Raji (cell line): ENCODE results near the gene RNF217.

Experiments
- POLR2A ChIP-seq: IDR thresholded peaks from 2 replicates; pipeline ENCODE4 v1.6.1; 2011; ENCODE audit warnings: low read depth, low read length, control low read depth; ENCODE audit not compliant: insufficient read depth

The RNF217 gene

GRCh38 chr6:124995645-124996325, 33.5 kb downstream of the RNF217 start:
- no peak for TF ChIP-seq POLR2A

- no peak for TF ChIP-seq POLR2A
These were observed 34.2 kb downstream of the RNF217 start for GRCh38 chr6:124996411-124996810.

GRCh38 chr6:124997196-124997875, 35.1 kb downstream of the RNF217 start:
- no peak for TF ChIP-seq POLR2A

GRCh38 chr6:124999105-124999764, 37.0 kb downstream of the RNF217 start:
- no peak for TF ChIP-seq POLR2A

- no peak for TF ChIP-seq POLR2A
These were observed 39.6 kb downstream of the RNF217 start for GRCh38 chr6:125001684-125002405.

- TF ChIP-seq POLR2A = no peak
These were observed 40.1 kb downstream of the RNF217 start for GRCh38 chr6:125002406-125002741.

GRCh38 chr6:125003070-125003469, 40.8 kb downstream of the RNF217 start:
- TF ChIP-seq POLR2A = no peak

- TF ChIP-seq POLR2A = no peak
These were observed 42.0 kb downstream of the RNF217 start for GRCh38 chr6:125004198-125004597.

GRCh38 chr6:125004797-125005595, 42.8 kb downstream of the RNF217 start:
- TF ChIP-seq POLR2A = no peak

- TF ChIP-seq POLR2A = no peak
These were observed 46.0 kb downstream of the RNF217 start for GRCh38 chr6:125008261-125008703.

- TF ChIP-seq POLR2A = no peak
These were observed 46.7 kb downstream of the RNF217 start for GRCh38 chr6:125008957-125009356.

- TF ChIP-seq POLR2A = no peak
These were observed 47.3 kb downstream of the RNF217 start for GRCh38 chr6:125009578-125009977.

- TF ChIP-seq POLR2A = no peak
These were observed 51.9 kb downstream of the RNF217 start for GRCh38 chr6:125013938-125014660.

- no peak for TF ChIP-seq POLR2A
These were observed 52.4 kb downstream of the RNF217 start for GRCh38 chr6:125014661-125014957.
